ENCODE measurements around the gene DEPDC4.
"Not testable (repeated sequence)": the region's sequence is repeated elsewhere in the genome, so short reads cannot be mapped to it uniquely, and the experiment has no call there.

Gene DEPDC4

GRCh38 chr12:100266835-100267602 lies at the start of gene DEPDC4, which contains the start of gene SCYL2:
Gene DEPDC4 (minus strand): TSS chr12:100267079. CDS start chr12:100267076, 3 bp downstream.
Gene SCYL2 (plus strand): TSS chr12:100267177. CDS start chr12:100282971, 15,794 bp downstream.
- intact Hi-C loops (cut with DNase I): no loop called here
- peak; percentile 96 to 99 (median 98) for DNase-seq

GRCh38 chr12:100311317-100311716 lies 44.4 kb upstream of the DEPDC4 start:
- intact Hi-C loops (cut with DNase I): no loop called here
- DNase-seq: no peak

- DNase-seq; intact Hi-C loops (cut with DNase I): not testable (repeated sequence)
These were observed 41.3 kb upstream of the DEPDC4 start for GRCh38 chr12:100308138-100308537.

GRCh38 chr12:100304334-100304733 lies 37.5 kb upstream of the DEPDC4 start:
- intact Hi-C loops (cut with DNase I); DNase-seq: not testable (repeated sequence)

GRCh38 chr12:100303831-100304230 lies 37.0 kb upstream of the DEPDC4 start:
- DNase-seq: no peak
- intact Hi-C loops (cut with DNase I): no loop called here

GRCh38 chr12:100302081-100302480 lies 35.2 kb upstream of the DEPDC4 start:
- intact Hi-C loops (cut with DNase I): no loop called here
- DNase-seq: no peak

- no peak for DNase-seq
- intact Hi-C loops (cut with DNase I): no loop called here
These were observed 29.1 kb upstream of the DEPDC4 start for GRCh38 chr12:100295764-100296555.

- DNase-seq; intact Hi-C loops (cut with DNase I): not testable (repeated sequence)
These were observed 27.5 kb upstream of the DEPDC4 start for GRCh38 chr12:100294366-100294765.

GRCh38 chr12:100293017-100293416 lies 26.1 kb upstream of the DEPDC4 start:
- DNase-seq: no peak
- intact Hi-C loops (cut with DNase I): no loop called here

GRCh38 chr12:100290016-100290415 lies 23.1 kb upstream of the DEPDC4 start:
- intact Hi-C loops (cut with DNase I): no loop called here

GRCh38 chr12:100289038-100289437 lies 22.2 kb upstream of the DEPDC4 start:
- intact Hi-C loops (cut with DNase I): no loop called here

More at GRCh38 chr12:100290016-100290415, 23.1 kb upstream of the DEPDC4 start:
- DNase-seq: no peak

GRCh38 chr12:100284556-100284955 lies 17.7 kb upstream of the DEPDC4 start:
- intact Hi-C loops (cut with DNase I); DNase-seq: not testable (repeated sequence)

More at GRCh38 chr12:100289038-100289437, 22.2 kb upstream of the DEPDC4 start:
- no peak for DNase-seq

GRCh38 chr12:100279607-100280244 lies 12.8 kb upstream of the DEPDC4 start:
- intact Hi-C loops (cut with DNase I): no loop called here
- DNase-seq: no peak

- intact Hi-C loops (cut with DNase I): no loop called here
- no peak for DNase-seq
These were observed 12.3 kb upstream of the DEPDC4 start for GRCh38 chr12:100279159-100279558.

- no peak for DNase-seq
- intact Hi-C loops (cut with DNase I): no loop called here
These were observed 7.4 kb upstream of the DEPDC4 start for GRCh38 chr12:100274291-100274690.

GRCh38 chr12:100273782-100274181 lies 6.9 kb upstream of the DEPDC4 start:
- DNase-seq: no peak
- intact Hi-C loops (cut with DNase I): no loop called here

- intact Hi-C loops (cut with DNase I): no loop called here
- DNase-seq: no peak
These were observed 2.1 kb upstream of the DEPDC4 start for GRCh38 chr12:100268835-100269564.

GRCh38 chr12:100267603-100268281 lies 863 bp upstream of the DEPDC4 start:
- intact Hi-C loops (cut with DNase I): no loop called here

GRCh38 chr12:100266585-100266834 lies 369 bp downstream of the DEPDC4 start:
- peak in 38 of 42 donors; percentile 79 to 95 (median 89) for DNase-seq
- intact Hi-C loops (cut with DNase I): no loop called here

More at GRCh38 chr12:100267603-100268281, 863 bp upstream of the DEPDC4 start:
- DNase-seq: peak in 17 of 42 donors; percentile 7 to 49 (median 21)
